ENCODE measurements around the gene BRIX1. TPM values are rescaled to one million over a fixed set of nuclear protein-coding genes. Genes with fewer than 3 reads are reported as not detected.
A peak's percentile ranks its signal among the peaks of the same experiment; 100 is the strongest.

BRIX1 gene
- total and polyA plus RNA-seq, 9 of the 15 experiments (the other 6 are each of a cell fraction or from before 2014, with no cell fraction given): 115 to 193 (median 159) TPM

- peak; percentile 95 for TF ChIP-seq CEBPB (tag; IDR thresholded peaks at IDR 0.05)
- no peak for TF ChIP-seq GATAD2B (IDR thresholded peaks at IDR 0.05; ENCODE audit: borderline replicate concordance)
- TF ChIP-seq CREM (IDR thresholded peaks at IDR 0.05; ENCODE audit: low read depth): peak; percentile 34; the same call in 1 of the 2 replicates
- no peak for TF ChIP-seq ARID3B (CRISPR knock-in tag; IDR thresholded peaks at IDR 0.05; ENCODE audit: borderline replicate concordance)
- TF ChIP-seq ZNF184 (CRISPR knock-in tag; IDR thresholded peaks at IDR 0.05): no peak; the same call in 1 of the 2 replicates
- no peak for TF ChIP-seq ZNF551 (CRISPR knock-in tag; IDR thresholded peaks at IDR 0.05)
- 0 out of 2 replicates have a peak, but pooled peaks have one; percentile 63 for TF ChIP-seq MECOM (CRISPR knock-in tag; IDR thresholded peaks at IDR 0.05)
- TF ChIP-seq NR2C2 (CRISPR knock-in tag; IDR thresholded peaks at IDR 0.05): 0 out of 2 replicates have a peak, but pooled peaks have one; percentile 12
- TF ChIP-seq NR2C2 (tag; IDR thresholded peaks at IDR 0.05): no peak
- no peak for TF ChIP-seq U2AF1 (optimal IDR thresholded peaks at IDR 0.05; ENCODE audit: low read depth, low read length)
- TF ChIP-seq STAT5A (IDR thresholded peaks at IDR 0.05; ENCODE audit: borderline replicate concordance, low read length): peak; percentile 22
- TF ChIP-seq KDM2B (CRISPR knock-in tag; IDR thresholded peaks at IDR 0.05): 0 out of 2 replicates have a peak, but pooled peaks have one; percentile 26
- no peak; the same call in 1 of the 2 replicates for TF ChIP-seq NCOA1 (IDR thresholded peaks at IDR 0.05; ENCODE audit: low read depth)
- no peak for TF ChIP-seq ZNF347 (CRISPR knock-in tag; IDR thresholded peaks at IDR 0.05; ENCODE audit: low read depth)
- TF ChIP-seq ZNF639 (CRISPR knock-in tag; conservative IDR thresholded peaks at IDR 0.05 in 1 of 2, IDR thresholded peaks at IDR 0.05 in 1 of 2): no peak
- peak; percentile 54; the same call in 1 of the 2 replicates for TF ChIP-seq USF1 (CRISPR knock-in tag; IDR thresholded peaks at IDR 0.05)
- TF ChIP-seq ZBTB33 (CRISPR knock-in tag; IDR thresholded peaks at IDR 0.05): no peak
- TF ChIP-seq CTBP1 (IDR thresholded peaks at IDR 0.05; ENCODE audit: borderline replicate concordance): peak; percentile 56
- no peak for TF ChIP-seq DMBX1 (CRISPR knock-in tag; IDR thresholded peaks at IDR 0.05; ENCODE audit: borderline replicate concordance)
- 0 out of 2 replicates have a peak, but pooled peaks have one; percentile 8 for TF ChIP-seq ZNF165 (CRISPR knock-in tag; IDR thresholded peaks at IDR 0.05; ENCODE audit: borderline replicate concordance)
- TF ChIP-seq TCF7L2 (IDR thresholded peaks at IDR 0.05; ENCODE audit: low read depth, low read length): no peak
- TF ChIP-seq C11orf30 (IDR thresholded peaks at IDR 0.05; ENCODE audit: low read depth): no peak
- no peak for TF ChIP-seq SOX6 (IDR thresholded peaks at IDR 0.05)
These were observed 806 bp upstream of the BRIX1 start (continued) for GRCh38 chr5:34914671-34915138.

Data from K562 (cell line).